ENCODE measurements around the gene HPSE2. TPM values are rescaled to one million over a fixed set of nuclear protein-coding genes. Genes with fewer than 3 reads are reported as not detected.
A peak's percentile ranks its signal among the peaks of the same experiment; 100 is the strongest.

HPSE2 gene
- total RNA-seq, 1 experiment from 2014 or later: 0.05 TPM

GRCh38 chr10:98967601-98968000, 268.1 kb downstream of the HPSE2 start:
- Histone ChIP-seq H3K4me3 (replicated peaks in 1 of 2; ENCODE audit: low read depth in 1 of 2, low read length in 2 of 2) (no peak overlapping the region), H3K9ac (ENCODE audit: low read length) (no peak overlapping the region), H3K27ac (ENCODE audit: low read depth, low read length) (no peak overlapping the region), H4K20me1 (ENCODE audit: insufficient read depth) (no peaks in the 10 kb centered on the region), H3K36me3 (ENCODE audit: control insufficient read depth in 1 of 2, insufficient read depth in 2 of 2, low read length in 2 of 2) (no peaks in the 10 kb centered on the region), H3K79me2 (ENCODE audit: insufficient read depth, low read length) (no peaks in the 10 kb centered on the region), H3K9me2 (ENCODE audit: insufficient read depth) (no peaks in the 10 kb centered on the region), H3K9me3 (ENCODE audit: control insufficient read depth in 1 of 2, insufficient read depth in 1 of 2, low read depth in 1 of 2, low read length in 2 of 2) (no peaks in the 10 kb centered on the region), H2AFZ (ENCODE audit: low read depth, low read length, poor library complexity, severe bottlenecking) (no peak overlapping the region), H3K4me1 (ENCODE audit: control insufficient read depth in 1 of 2, insufficient read depth in 2 of 2, low read length in 2 of 2) (no peaks in the 10 kb centered on the region), H3K4me2 (ENCODE audit: low read length) (no peak overlapping the region), H3K27me3 (ENCODE audit: insufficient read depth, low read length) (no peaks in the 10 kb centered on the region)
- ATAC-seq: no peak
- BruUV-seq (replicated peaks): no TSS peak
- TF ChIP-seq REST (IDR thresholded peaks at IDR 0.05; ENCODE audit: low read depth): no peak
- no peak for TF ChIP-seq ZBTB33 (IDR thresholded peaks at IDR 0.05; ENCODE audit: extremely low read depth, insufficient replicate concordance, low read length)
- TF ChIP-seq ZFX (IDR thresholded peaks at IDR 0.05): no peak
- TF ChIP-seq ZNF274 (IDR thresholded peaks at IDR 0.05; ENCODE audit: low read depth, low read length): 0 out of 2 replicates have a peak, but pooled peaks have one; percentile 4
- no peak for TF ChIP-seq SRF (IDR thresholded peaks at IDR 0.05; ENCODE audit: low read depth)
- TF ChIP-seq SP1 (IDR thresholded peaks at IDR 0.05; ENCODE audit: low read depth): no peak
- TF ChIP-seq SIN3A (IDR thresholded peaks at IDR 0.05; ENCODE audit: low read depth): no peak
- DNase-seq (ENCODE audit: low read depth, low spot score): no peak
- ChIA-PET POLR2A (no interaction called here), RAD21 (ENCODE audit: low non-redundant PET in 1 of 2, low total read pairs in 2 of 2, uncharacterized antibody in 2 of 2, unreplicated experiment in 2 of 2) (no interaction called here), CTCF (no interaction called here)
- intact Hi-C loops (cut with micrococcal nuclease): no loop called here

Measured in HCT116 (cell line).